Dendritic cell treated with granulocyte-macrophage colony-stimulating factor and Interleukin-4, amounts not matched to agents 40 ng/mL and 50 ng/mL, for 4 days (primary cell): ENCODE data around the gene MAGEA9.
"Not testable (repeated sequence)": the region's sequence is repeated elsewhere in the genome, so short reads cannot be mapped to it uniquely, and the experiment has no call there.

ENCODE experiments used
- H3K27ac Mint-ChIP-seq: one replicate; pipeline ENCODE4 v1.8.0; 2022; ENCODE audit warnings: mild to moderate bottlenecking, mixed read lengths
- H3K27me3 Mint-ChIP-seq: one replicate; pipeline ENCODE4 v1.8.0; 2022; ENCODE audit warnings: mild to moderate bottlenecking, mixed read lengths
- H3K36me3 Mint-ChIP-seq: one replicate; pipeline ENCODE4 v1.8.0; 2022; ENCODE audit warnings: low read depth, mixed read lengths
- H3K4me1 Mint-ChIP-seq: one replicate; pipeline ENCODE4 v1.8.0; 2022; ENCODE audit warnings: low read depth, mixed read lengths
- H3K4me3 Mint-ChIP-seq: one replicate; pipeline ENCODE4 v1.8.0; 2022; ENCODE audit warnings: mild to moderate bottlenecking, moderate library complexity, mixed read lengths
- H3K9me3 Mint-ChIP-seq: one replicate; pipeline ENCODE4 v1.8.0; 2022; ENCODE audit warnings: mixed read lengths
- intact Hi-C: fragments of 100-400 bp; cut with micrococcal nuclease; formaldehyde crosslinking; loops from one replicate; pipeline ENCODE4 v1.15.0; 2022

Gene MAGEA9

GRCh38 chrX:149836728-149837127 is 55.0 kb downstream of the MAGEA9 start:
- intact Hi-C loops, H3K27me3 Mint-ChIP-seq, H3K4me3 Mint-ChIP-seq, H3K36me3 Mint-ChIP-seq, H3K9me3 Mint-ChIP-seq, H3K27ac Mint-ChIP-seq, H3K4me1 Mint-ChIP-seq: not testable (repeated sequence)

- no peaks in the 10 kb centered on the region for H3K4me1 Mint-ChIP-seq
- no peaks in the 10 kb centered on the region for H3K36me3 Mint-ChIP-seq
- H3K9me3 Mint-ChIP-seq, result no peaks in the 10 kb centered on the region
- intact Hi-C loops, result no loop called here
- no peak overlapping the region for H3K27ac Mint-ChIP-seq
- H3K4me3 Mint-ChIP-seq, result no peak overlapping the region
- H3K27me3 Mint-ChIP-seq, result peaks cover 1% of the 10 kb centered on the region
Observed at GRCh38 chrX:149837167-149837566, 55.4 kb downstream of the MAGEA9 start.
